ENCODE results near the gene PCNP.

GRCh38 chr3:101635954-101636798 is 62.2 kb downstream of the PCNP start:
- TF ChIP-seq CTCF (conservative IDR thresholded peaks at IDR 0.05) (peak; percentile 79), ZFX (IDR thresholded peaks at IDR 0.05) (no peak)

All from C4-2B (cell line).